MM.1S (cell line): Measurements from ENCODE around the gene GFRA1.

Experiments used
- DNase-seq: peaks from one replicate; pipeline ENCODE4 v3.0.0-alpha.2; 2015
- H2AFZ ChIP-seq: fragments of 300-600 bp; sonication (generic); 2 replicates; pipeline ENCODE4 v1.6.0; 2016; ENCODE audit warnings: antibody characterized with exemption, low read length
- H3F3A ChIP-seq: fragments of 300-600 bp; sonication (generic); 2 replicates; pipeline ENCODE4 v1.6.1; 2016; ENCODE audit warnings: mild to moderate bottlenecking, antibody characterized with exemption, low read length, moderate library complexity, mixed read lengths; ENCODE audit not compliant: insufficient read depth
- H3K27ac ChIP-seq: fragments of 300-600 bp; sonication (generic); 2 replicates; pipeline ENCODE4 v1.5.1; 2016; ENCODE audit warnings: mild to moderate bottlenecking, low read length
- H3K27me3 ChIP-seq: fragments of 300-600 bp; sonication (generic); replicated peaks from 2 replicates; pipeline ENCODE4 v1.6.0; 2016; ENCODE audit warnings: low read length; ENCODE audit not compliant: insufficient read depth
- H3K36me3 ChIP-seq: fragments of 300-600 bp; sonication (generic); replicated peaks from 2 replicates; pipeline ENCODE4 v1.6.1; 2016; ENCODE audit warnings: mild to moderate bottlenecking, low read length, mixed read lengths; ENCODE audit not compliant: insufficient read depth
- H3K4me1 ChIP-seq: fragments of 300-600 bp; sonication (generic); 2 replicates; pipeline ENCODE4 v1.6.1; 2016; ENCODE audit warnings: low read length, mixed read lengths
- H3K4me2 ChIP-seq: fragments of 300-600 bp; sonication (generic); 2 replicates; pipeline ENCODE4 v1.6.0; 2016; ENCODE audit warnings: low read depth, low read length
- H3K4me3 ChIP-seq: fragments of 300-600 bp; sonication (generic); 2 replicates; pipeline ENCODE4 v1.5.1; 2016; ENCODE audit warnings: low read length, mixed read lengths
- H3K79me2 ChIP-seq: fragments of 300-600 bp; sonication (generic); 2 replicates; pipeline ENCODE4 v1.6.1; 2016; ENCODE audit warnings: mixed run types, low read length, mixed read lengths
- H3K9ac ChIP-seq: fragments of 300-600 bp; sonication (generic); 2 replicates; pipeline ENCODE4 v1.6.1; 2016; ENCODE audit warnings: low read length, mixed read lengths
- H3K9me2 ChIP-seq: fragments of 300-600 bp; sonication (generic); replicated peaks from 2 replicates; pipeline ENCODE4 v1.6.1; 2016; ENCODE audit warnings: mild to moderate bottlenecking, low read length, mixed read lengths; ENCODE audit not compliant: insufficient read depth
- H3K9me3 ChIP-seq: fragments of 300-600 bp; sonication (generic); replicated peaks from 2 replicates; pipeline ENCODE4 v1.6.1; 2016; ENCODE audit warnings: mild to moderate bottlenecking, low read length, mixed read lengths; ENCODE audit not compliant: insufficient read depth
- H4K20me1 ChIP-seq: fragments of 300-600 bp; sonication (generic); 2 replicates; pipeline ENCODE4 v1.6.1; 2016; ENCODE audit warnings: mild to moderate bottlenecking, low read length, moderate library complexity, mixed read lengths; ENCODE audit not compliant: insufficient read depth
- CTCF ChIP-seq: fragments of 300-600 bp; sonication (generic); IDR thresholded peaks from 2 replicates; pipeline ENCODE4 v1.5.1; 2016; ENCODE audit warnings: antibody characterized with exemption, low read length, mixed read lengths
- EZH2 ChIP-seq: fragments of 300-600 bp; sonication (generic); optimal IDR thresholded peaks from 2 replicates; pipeline ENCODE3; 2017; ENCODE audit warnings: low read depth, mild to moderate bottlenecking, antibody characterized with exemption, low read length, mixed read lengths
- EZH2phosphoT487 ChIP-seq: fragments of 300-600 bp; sonication (generic); IDR thresholded peaks from 2 replicates; pipeline ENCODE4 v1.6.1; 2018; ENCODE audit warnings: antibody characterized with exemption, low read length

GFRA1 gene

DNA sequence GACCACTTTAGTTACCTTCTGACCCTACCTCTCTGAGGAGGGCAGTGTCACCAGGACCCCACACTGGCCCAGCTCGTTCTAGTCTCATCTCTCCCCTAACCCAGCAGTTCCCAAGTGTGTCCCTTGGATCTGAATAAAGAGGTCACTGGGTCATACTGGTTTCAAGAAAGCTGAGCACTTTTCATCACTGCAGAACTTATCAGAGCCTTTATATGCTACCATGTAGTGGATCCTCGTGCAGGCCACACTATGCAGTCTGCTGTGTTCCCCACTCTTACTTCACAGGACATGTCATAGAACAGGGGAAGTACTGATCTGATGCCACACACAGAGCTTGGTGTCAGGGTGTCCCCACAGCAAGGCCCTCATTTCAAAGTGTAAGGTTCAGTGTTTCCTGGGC lies 113.8 kb downstream of the GFRA1 start:
- TF ChIP-seq CTCF (no peak), EZH2phosphoT487 (no peak), EZH2 (no peak)
- no peaks in the 10 kb centered on the region for H3K79me2 ChIP-seq

GRCh38 chr10:116158036-116158435 lies 115.0 kb downstream of the GFRA1 start:
- Histone ChIP-seq H3K4me3 (no peak overlapping the region), H3K4me2 (no peak overlapping the region), H2AFZ (no peak overlapping the region), H3K4me1 (no peaks in the 10 kb centered on the region), H3K27me3 (no peaks in the 10 kb centered on the region), H3K9me3 (no peaks in the 10 kb centered on the region), H3K27ac (no peak overlapping the region), H3K9ac (no peak overlapping the region), H4K20me1 (no peaks in the 10 kb centered on the region), H3K79me2 (no peaks in the 10 kb centered on the region), H3K9me2 (no peaks in the 10 kb centered on the region), H3F3A (no peaks in the 10 kb centered on the region), H3K36me3 (no peaks in the 10 kb centered on the region)
- DNase-seq = no peak
- TF ChIP-seq CTCF (no peak), EZH2phosphoT487 (no peak), EZH2 (no peak)

More for the DNA sequence above, 113.8 kb downstream of the GFRA1 start:
- H3K9me2 ChIP-seq = no peaks in the 10 kb centered on the region
- no peak overlapping the region for H3K4me3 ChIP-seq
- H4K20me1 ChIP-seq = no peaks in the 10 kb centered on the region
- no peak overlapping the region for H3K27ac ChIP-seq
- H3K9me3 ChIP-seq = no peaks in the 10 kb centered on the region
- H3K4me1 ChIP-seq = no peaks in the 10 kb centered on the region
- no peaks in the 10 kb centered on the region for H3K36me3 ChIP-seq
- no peak overlapping the region for H3K4me2 ChIP-seq
- DNase-seq = no peak
- H2AFZ ChIP-seq = no peak overlapping the region
- no peaks in the 10 kb centered on the region for H3F3A ChIP-seq
- H3K9ac ChIP-seq = no peak overlapping the region
- no peaks in the 10 kb centered on the region for H3K27me3 ChIP-seq

- H3K27ac ChIP-seq = no peak overlapping the region
- H3K9ac ChIP-seq = no peak overlapping the region
- H3K27me3 ChIP-seq = no peaks in the 10 kb centered on the region
- H3K4me1 ChIP-seq = no peaks in the 10 kb centered on the region
- no peak overlapping the region for H3K4me3 ChIP-seq
- H3K36me3 ChIP-seq = no peaks in the 10 kb centered on the region
- no peaks in the 10 kb centered on the region for H3K9me2 ChIP-seq
- H3F3A ChIP-seq = no peaks in the 10 kb centered on the region
- DNase-seq = no peak
- no peak for TF ChIP-seq EZH2phosphoT487
- no peak for TF ChIP-seq CTCF
- no peak for TF ChIP-seq EZH2
- H3K4me2 ChIP-seq = no peak overlapping the region
- H3K79me2 ChIP-seq = no peaks in the 10 kb centered on the region
- no peaks in the 10 kb centered on the region for H4K20me1 ChIP-seq
- no peak overlapping the region for H2AFZ ChIP-seq
- no peaks in the 10 kb centered on the region for H3K9me3 ChIP-seq
These were observed 115.5 kb downstream of the GFRA1 start for GRCh38 chr10:116157485-116157884.
